Measurements from ENCODE around the gene OR2AE1.
"Not testable (repeated sequence)": the region's sequence is repeated elsewhere in the genome, so short reads cannot be mapped to it uniquely, and the experiment has no call there.

The OR2AE1 gene

GRCh38 chr7:99876933-99877332 is at the start of gene OR2AE1:
Gene OR2AE1 (minus strand): TSS chr7:99877033. CDS start chr7:99877033, 0 bp downstream.
- no peak for DNase-seq (ENCODE audit: low read depth, low spot score)

- no peak for DNase-seq (ENCODE audit: low read depth, low spot score)
Observed at GRCh38 chr7:99926321-99926720, 49.5 kb upstream of the OR2AE1 start.

GRCh38 chr7:99923200-99923599 is 46.4 kb upstream of the OR2AE1 start:
- DNase-seq (ENCODE audit: low read depth, low spot score) = no peak

GRCh38 chr7:99920149-99920548 is 43.3 kb upstream of the OR2AE1 start:
- DNase-seq (ENCODE audit: low read depth, low spot score) = peak; percentile 13

- no peak for DNase-seq (ENCODE audit: low read depth, low spot score)
Observed at GRCh38 chr7:99919814-99920112, 42.9 kb upstream of the OR2AE1 start.

GRCh38 chr7:99918959-99919813 is 42.4 kb upstream of the OR2AE1 start, which contains the start of gene TRIM4:
Gene TRIM4 (minus strand): TSS chr7:99919530. CDS start chr7:99919401, 129 bp downstream.
- DNase-seq (ENCODE audit: low read depth, low spot score) = peak; percentile 94

- no peak for DNase-seq (ENCODE audit: low read depth, low spot score)
Observed at GRCh38 chr7:99910976-99911375, 34.1 kb upstream of the OR2AE1 start.

GRCh38 chr7:99901581-99901980 is 24.7 kb upstream of the OR2AE1 start:
- DNase-seq (ENCODE audit: low read depth, low spot score) = no peak

- DNase-seq (ENCODE audit: low read depth, low spot score) = no peak
Observed at GRCh38 chr7:99899830-99900519, 23.1 kb upstream of the OR2AE1 start.

GRCh38 chr7:99898836-99899235 is 22.0 kb upstream of the OR2AE1 start:
- no peak for DNase-seq (ENCODE audit: low read depth, low spot score)

GRCh38 chr7:99898023-99898357 is 21.2 kb upstream of the OR2AE1 start:
- no peak for DNase-seq (ENCODE audit: low read depth, low spot score)

GRCh38 chr7:99897322-99898022 is 20.6 kb upstream of the OR2AE1 start:
- DNase-seq (ENCODE audit: low read depth, low spot score) = no peak

GRCh38 chr7:99894738-99895137 is 17.9 kb upstream of the OR2AE1 start:
- no peak for DNase-seq (ENCODE audit: low read depth, low spot score)

GRCh38 chr7:99893280-99893679 is 16.4 kb upstream of the OR2AE1 start:
- DNase-seq (ENCODE audit: low read depth, low spot score) = no peak

GRCh38 chr7:99890348-99890747 is 13.5 kb upstream of the OR2AE1 start:
- not testable (repeated sequence) for DNase-seq (ENCODE audit: low read depth, low spot score)

GRCh38 chr7:99888366-99888765 is 11.5 kb upstream of the OR2AE1 start:
- DNase-seq (ENCODE audit: low read depth, low spot score) = not testable (repeated sequence)

GRCh38 chr7:99881370-99881769 is 4.5 kb upstream of the OR2AE1 start:
- no peak for DNase-seq (ENCODE audit: low read depth, low spot score)

GRCh38 chr7:99876491-99876890 is 342 bp downstream of the OR2AE1 start:
- DNase-seq (ENCODE audit: low read depth, low spot score) = no peak

GRCh38 chr7:99868246-99868645 is 8.6 kb downstream of the OR2AE1 start:
- no peak for DNase-seq (ENCODE audit: low read depth, low spot score)

GRCh38 chr7:99867477-99867876 is 9.4 kb downstream of the OR2AE1 start:
- not testable (repeated sequence) for DNase-seq (ENCODE audit: low read depth, low spot score)

- peak; percentile 23 for DNase-seq (ENCODE audit: low read depth, low spot score)
Observed at GRCh38 chr7:99863847-99864440, 12.9 kb downstream of the OR2AE1 start.
